CD14-positive monocyte (primary cell): ENCODE data around the gene CACNB4. TPM values are rescaled to one million over a fixed set of nuclear protein-coding genes. Genes with fewer than 3 reads are reported as not detected.

Source experiments
- DNase-seq, 3 donors: peaks; one replicate each; pipeline ENCODE4 v3.0.0-alpha.2; 2011 to 2022
- H2AFZ ChIP-seq: 2 replicates; pipeline ENCODE4 v1.6.0; 2012; ENCODE audit warnings: mild to moderate bottlenecking, low read depth, low read length, inconsistent platforms; ENCODE audit not compliant: insufficient read depth, poor library complexity, severe bottlenecking
- H3K27ac ChIP-seq, 2 donors: 1 replicate in 1 of 2; 2 replicates in 1 of 2; pipeline ENCODE4 v1.5.1; 2012 to 2013; ENCODE audit warnings: low read length in 2 of 2, control low read depth in 1 of 2, inconsistent platforms in 1 of 2, low read depth in 1 of 2, mild to moderate bottlenecking in 1 of 2
- H3K27me3 ChIP-seq, 2 donors: one replicate each; pipeline versions ENCODE4 v1.6.0 to v1.6.1; 2011 to 2013; ENCODE audit warnings: low read length in 2 of 2; ENCODE audit not compliant: control insufficient read depth in 2 of 2, insufficient read depth in 2 of 2
- H3K36me3 ChIP-seq, 2 donors: replicated peaks in 1 of 2; 1 replicate in 1 of 2; 2 replicates in 1 of 2; pipeline versions ENCODE4 v1.5.1 to v1.6.1; 2012 to 2013; ENCODE audit warnings: low read length in 2 of 2, control low read depth in 1 of 2, inconsistent platforms in 1 of 2, mild to moderate bottlenecking in 1 of 2; ENCODE audit not compliant: insufficient read depth in 2 of 2, control insufficient read depth in 1 of 2
- H3K4me1 ChIP-seq, 2 donors: 1 replicate in 1 of 2; 2 replicates in 1 of 2; pipeline versions ENCODE4 v1.5.1 to v1.6.1; 2012 to 2013; ENCODE audit warnings: low read length in 2 of 2, control low read depth in 1 of 2, inconsistent platforms in 1 of 2, mild to moderate bottlenecking in 1 of 2, moderate library complexity in 1 of 2; ENCODE audit not compliant: insufficient read depth in 2 of 2, control insufficient read depth in 1 of 2
- H3K4me2 ChIP-seq: replicated peaks from 2 replicates; pipeline ENCODE3; 2012; ENCODE audit warnings: low read length, moderate library complexity, mild to moderate bottlenecking; ENCODE audit not compliant: poor library complexity, severe bottlenecking; ENCODE audit errors: extremely low read depth
- H3K4me3 ChIP-seq, 3 experiments: fragments of 200-600 bp in 1 of 3; sonication (generic) in 1 of 3; replicated peaks in 1 of 3; 1 replicate in 2 of 3; 2 replicates in 1 of 3; pipeline ENCODE4 v1.5.1; 2011 to 2013; ENCODE audit warnings: low read length in 3 of 3, mild to moderate bottlenecking in 3 of 3, control low read depth in 2 of 3, low read depth in 2 of 3, inconsistent platforms in 1 of 3, moderate library complexity in 1 of 3
- H3K79me2 ChIP-seq: 2 replicates; pipeline ENCODE4 v1.6.0; 2012; ENCODE audit warnings: mild to moderate bottlenecking, control low read depth, inconsistent platforms, low read length, moderate library complexity; ENCODE audit not compliant: insufficient read depth
- H3K9ac ChIP-seq: 2 replicates; pipeline ENCODE4 v1.6.0; 2017; ENCODE audit warnings: low read length, mild to moderate bottlenecking; ENCODE audit not compliant: insufficient read depth, poor library complexity, severe bottlenecking
- H3K9me3 ChIP-seq, 2 donors: replicated peaks in 1 of 2; 1 replicate in 1 of 2; 2 replicates in 1 of 2; pipeline versions ENCODE4 v1.5.1 to v1.6.1; 2012 to 2013; ENCODE audit warnings: low read length in 2 of 2, control low read depth in 1 of 2; ENCODE audit not compliant: control insufficient read depth in 1 of 2, insufficient read depth in 1 of 2
- H4K20me1 ChIP-seq: 2 replicates; pipeline ENCODE4 v1.6.0; 2012; ENCODE audit warnings: mild to moderate bottlenecking, low read length, control low read depth, moderate library complexity; ENCODE audit not compliant: insufficient read depth
- H3K27ac Mint-ChIP-seq, 7 donors: one replicate each; pipeline ENCODE4 v1.8.0; 2020; ENCODE audit warnings: mild to moderate bottlenecking in 7 of 7, mixed read lengths in 7 of 7, moderate library complexity in 6 of 7, inconsistent platforms in 2 of 7
- H3K27me3 Mint-ChIP-seq, 3 donors: one replicate each; pipeline ENCODE4 v1.8.0; 2021 to 2022; ENCODE audit warnings: low read depth in 3 of 3, mild to moderate bottlenecking in 3 of 3, mixed read lengths in 3 of 3, moderate library complexity in 3 of 3, inconsistent platforms in 1 of 3
- H3K36me3 Mint-ChIP-seq, 2 donors: one replicate each; pipeline ENCODE4 v1.8.0; 2020; ENCODE audit warnings: mixed read lengths in 2 of 2, inconsistent platforms in 1 of 2, mild to moderate bottlenecking in 1 of 2
- H3K4me1 Mint-ChIP-seq: one replicate; pipeline ENCODE4 v1.8.0; 2020; ENCODE audit warnings: mild to moderate bottlenecking, mixed read lengths
- H3K4me3 Mint-ChIP-seq, 2 donors: one replicate each; pipeline ENCODE4 v1.8.0; 2020; ENCODE audit warnings: mild to moderate bottlenecking in 2 of 2, mixed read lengths in 2 of 2, moderate library complexity in 1 of 2
- H3K9me3 Mint-ChIP-seq, 7 donors: one replicate each; pipeline ENCODE4 v1.8.0; 2020 to 2022; ENCODE audit warnings: mixed read lengths in 7 of 7, mild to moderate bottlenecking in 6 of 7, moderate library complexity in 6 of 7, inconsistent platforms in 2 of 7
- WGBS: methylation state at CpG from one replicate; pipeline ENCODE4 v1.1.5; 2013; ENCODE audit warnings: missing lambda C conversion rate; ENCODE audit not compliant: insufficient coverage; 5-methylcytosine and 5-hydroxymethylcytosine counted together
- intact Hi-C, 2 donors: fragments of 100-400 bp; cut with micrococcal nuclease; formaldehyde crosslinking; loops; one replicate each; pipeline versions ENCODE4 v1.15.0 to v1.15.1; 2023
- polyA plus RNA-seq, 3 donors: library from polyadenylated mRNA; depleted of rRNA in 1 of 3; unstranded in 2 of 3; stranded (reverse) in 1 of 3; fragments of 300-500 nt in 2 of 3; fragments of >200 nt in 1 of 3; fragmentation: Illumina TruSeq in 2 of 3; gene quantifications; 1 replicate in 2 of 3; 2 replicates in 1 of 3; pipeline ENCODE4 v1.2.3, GENCODE V29; 2012 to 2021
- TF ChIP-seq, protein P1 (sequence below): fragments of 200-600 bp; IDR thresholded peaks from one replicate; pipeline ENCODE4 v1.8.0; 2022; ENCODE audit warnings: antibody characterized with exemption, mild to moderate bottlenecking

Gene CACNB4
- polyA plus RNA-seq, 3 donors: 0.44 to 1.9 (median 1.1) TPM

DNA sequence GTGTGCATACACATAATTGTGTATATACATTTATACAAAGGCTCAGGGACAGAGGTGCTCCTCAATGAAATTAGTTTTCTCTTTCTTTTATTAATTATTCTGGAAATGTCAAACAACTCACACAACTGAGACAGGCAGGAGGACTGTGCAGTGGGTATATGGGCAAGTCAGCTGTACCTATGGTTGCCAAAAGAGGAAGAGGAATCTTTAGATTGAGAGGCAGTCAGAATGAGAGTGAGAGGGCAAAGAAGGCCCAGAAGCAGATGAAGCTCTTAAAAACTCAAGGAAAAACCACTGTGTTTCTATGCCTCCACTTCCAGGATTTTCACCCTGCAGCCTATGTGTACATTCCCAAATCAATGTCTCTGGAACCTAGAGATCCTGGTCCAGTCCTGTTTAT is 79.1 kb downstream of the CACNB4 start:
- Mint-ChIP-seq H3K9me3 (no peaks in the 10 kb centered on the region), H3K27ac (no peak overlapping the region), H3K27me3 (peaks cover 0 to 1% (median 0%) of the 10 kb centered on the region in 3 donors), H3K4me1 (no peaks in the 10 kb centered on the region), H3K4me3 (no peak overlapping the region), H3K36me3 (no peaks in the 10 kb centered on the region)
- Histone ChIP-seq H2AFZ (no peak overlapping the region), H3K4me3 (no peak overlapping the region), H3K36me3 (no peaks in the 10 kb centered on the region), H3K4me2 (no peak overlapping the region), H4K20me1 (no peaks in the 10 kb centered on the region), H3K9me3 (no peaks in the 10 kb centered on the region), H3K27ac (no peak overlapping the region), H3K79me2 (no peaks in the 10 kb centered on the region), H3K27me3 (no peaks in the 10 kb centered on the region), H3K4me1 (no peaks in the 10 kb centered on the region), H3K9ac (no peak overlapping the region)
- intact Hi-C loops: no loop called here
- DNase-seq: no peak
- TF ChIP-seq, protein P1, sequence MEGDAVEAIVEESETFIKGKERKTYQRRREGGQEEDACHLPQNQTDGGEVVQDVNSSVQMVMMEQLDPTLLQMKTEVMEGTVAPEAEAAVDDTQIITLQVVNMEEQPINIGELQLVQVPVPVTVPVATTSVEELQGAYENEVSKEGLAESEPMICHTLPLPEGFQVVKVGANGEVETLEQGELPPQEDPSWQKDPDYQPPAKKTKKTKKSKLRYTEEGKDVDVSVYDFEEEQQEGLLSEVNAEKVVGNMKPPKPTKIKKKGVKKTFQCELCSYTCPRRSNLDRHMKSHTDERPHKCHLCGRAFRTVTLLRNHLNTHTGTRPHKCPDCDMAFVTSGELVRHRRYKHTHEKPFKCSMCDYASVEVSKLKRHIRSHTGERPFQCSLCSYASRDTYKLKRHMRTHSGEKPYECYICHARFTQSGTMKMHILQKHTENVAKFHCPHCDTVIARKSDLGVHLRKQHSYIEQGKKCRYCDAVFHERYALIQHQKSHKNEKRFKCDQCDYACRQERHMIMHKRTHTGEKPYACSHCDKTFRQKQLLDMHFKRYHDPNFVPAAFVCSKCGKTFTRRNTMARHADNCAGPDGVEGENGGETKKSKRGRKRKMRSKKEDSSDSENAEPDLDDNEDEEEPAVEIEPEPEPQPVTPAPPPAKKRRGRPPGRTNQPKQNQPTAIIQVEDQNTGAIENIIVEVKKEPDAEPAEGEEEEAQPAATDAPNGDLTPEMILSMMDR: no peak

DNA sequence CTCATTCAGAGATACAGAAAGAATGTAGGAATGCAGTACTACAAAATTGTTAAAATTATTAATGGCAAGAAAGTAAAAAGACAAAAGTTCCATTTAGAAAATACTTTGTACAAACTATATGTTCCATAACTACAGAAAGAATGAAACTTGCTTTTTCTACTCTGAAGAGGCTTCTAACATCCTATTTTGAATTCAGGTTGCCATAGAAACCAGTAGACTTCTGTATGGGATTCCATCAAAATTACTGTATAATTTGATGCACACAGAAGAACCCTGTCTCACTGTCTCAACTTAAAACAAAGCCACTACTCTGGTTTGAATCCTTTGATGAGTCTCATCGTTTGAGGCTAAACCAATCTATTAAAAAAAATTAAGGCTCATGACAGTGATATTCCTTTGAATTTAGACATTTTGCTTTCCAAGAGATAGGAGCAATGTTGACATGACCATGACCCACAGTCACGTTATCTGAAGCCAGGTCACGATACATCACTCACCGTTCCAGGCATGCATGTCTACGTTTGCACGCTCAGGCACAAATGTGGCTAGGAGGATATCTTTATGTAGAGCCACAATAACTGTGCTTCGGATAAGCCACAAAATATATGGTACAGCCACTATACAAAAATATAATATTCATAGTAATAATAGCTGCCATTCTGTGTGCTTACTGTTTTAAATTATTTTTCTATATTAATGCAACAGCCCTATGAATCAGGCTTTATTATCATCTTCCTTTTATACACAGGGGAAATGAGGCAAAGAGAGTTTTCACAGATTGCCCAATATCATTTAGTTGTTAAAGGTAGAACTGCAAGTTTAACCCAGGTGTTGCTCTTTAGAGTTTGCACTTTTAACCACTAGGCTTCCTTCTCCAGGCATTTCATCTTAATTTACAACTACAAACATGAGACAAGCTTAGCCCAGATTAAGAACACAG is 82.4 kb downstream of the CACNB4 start:
- Histone ChIP-seq H3K9ac (no peak overlapping the region), H3K27ac (no peak overlapping the region), H3K27me3 (no peaks in the 10 kb centered on the region), H3K36me3 (no peaks in the 10 kb centered on the region), H2AFZ (no peak overlapping the region), H3K4me3 (no peak overlapping the region), H4K20me1 (no peaks in the 10 kb centered on the region), H3K9me3 (no peaks in the 10 kb centered on the region), H3K79me2 (no peaks in the 10 kb centered on the region), H3K4me1 (no peaks in the 10 kb centered on the region), H3K4me2 (no peak overlapping the region)
- Mint-ChIP-seq H3K4me1 (no peaks in the 10 kb centered on the region), H3K27me3 (peaks cover 0 to 1% (median 0%) of the 10 kb centered on the region in 3 donors), H3K36me3 (no peaks in the 10 kb centered on the region), H3K27ac (no peak overlapping the region), H3K4me3 (no peak overlapping the region), H3K9me3 (no peaks in the 10 kb centered on the region)
- 76% methylated on average over 4 of the region's 7 CpGs for WGBS
- TF ChIP-seq, protein P1: no peak
- DNase-seq: no peak
- intact Hi-C loops: no loop called here
